GM13976 (cell line): ENCODE measurements around the gene KIF15.

Experiments
- DNase-seq: peaks from one replicate; pipeline ENCODE4 v3.0.0; 2012; ENCODE audit warnings: low spot score
- CTCF ChIP-seq: IDR thresholded peaks from 2 replicates; pipeline ENCODE4 v1.5.1; 2012; ENCODE audit warnings: borderline replicate concordance, mild to moderate bottlenecking; ENCODE audit not compliant: insufficient read depth; ENCODE audit errors: extremely low read depth, missing control alignments, control extremely low read depth
- in situ Hi-C: fragments of 300-500 bp; cut with MboI; formaldehyde crosslinking; loops from one replicate; pipeline ENCODE4 v1.12.0; 2022; ENCODE audit warnings: low sequenced_read_pairs, mixed read lengths, inconsistent platforms; ENCODE audit not compliant: unreplicated experiment

Gene KIF15

GRCh38 chr3:44890258-44890657 is 128.7 kb downstream of the KIF15 start:
- no peak for DNase-seq
- in situ Hi-C loops: no loop called here
- no peak for TF ChIP-seq CTCF

GRCh38 chr3:44890852-44891251 is 129.3 kb downstream of the KIF15 start:
- no peak for TF ChIP-seq CTCF
- no peak for DNase-seq
- in situ Hi-C loops: no loop called here

- no peak for TF ChIP-seq CTCF
- DNase-seq: no peak
- in situ Hi-C loops: no loop called here
Measured at GRCh38 chr3:44892689-44893088, 131.1 kb downstream of the KIF15 start.

DNA sequence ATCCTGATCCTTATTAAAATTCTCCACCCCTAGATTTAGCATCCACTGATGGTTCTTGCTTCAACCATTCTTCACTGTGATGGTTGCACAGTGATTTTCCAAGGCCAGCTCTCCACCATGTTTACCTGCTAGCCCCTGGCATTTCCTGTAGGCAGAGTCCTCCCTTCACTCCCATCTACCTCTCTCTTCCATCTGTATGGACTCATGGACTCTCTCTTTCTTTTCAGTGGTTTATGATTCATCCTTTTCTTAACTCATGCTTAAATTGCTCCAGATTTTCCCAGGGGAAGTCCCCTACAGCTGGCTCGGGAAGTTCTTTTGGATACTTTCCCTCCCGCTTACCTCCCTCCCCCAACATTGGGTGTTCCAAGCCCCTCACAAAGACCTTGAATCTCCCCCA is 131.5 kb downstream of the KIF15 start:
- DNase-seq: no peak
- TF ChIP-seq CTCF: no peak
- in situ Hi-C loops: no loop called here

DNA sequence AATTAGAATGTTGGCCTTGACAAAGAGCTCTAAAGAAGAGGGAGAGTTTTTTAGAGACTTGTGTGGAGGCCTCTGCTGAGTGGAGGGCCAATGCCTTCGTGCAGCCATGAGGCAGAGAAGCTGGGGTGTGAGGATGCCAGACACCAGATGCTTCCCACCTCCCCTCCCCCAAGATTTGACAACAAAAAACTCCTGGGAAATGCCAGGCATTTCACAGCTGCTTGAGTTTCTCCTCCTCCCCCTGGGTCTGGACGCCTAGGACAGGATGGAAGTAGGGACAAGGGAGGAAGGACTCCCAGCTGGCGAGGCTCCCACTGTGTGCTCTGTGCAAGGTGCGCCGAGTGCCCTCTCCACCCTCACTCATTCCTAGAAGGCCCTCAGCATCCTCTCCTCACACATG is 132.9 kb downstream of the KIF15 start:
- no peak for DNase-seq
- in situ Hi-C loops: no loop called here
- no peak for TF ChIP-seq CTCF

GRCh38 chr3:44896440-44896839 is 134.8 kb downstream of the KIF15 start:
- TF ChIP-seq CTCF: no peak
- in situ Hi-C loops: no loop called here
- no peak for DNase-seq
